Gastrocnemius medialis (tissue), 4 donors: ENCODE data around the gene RAB11A. TPM values are rescaled to one million over a fixed set of nuclear protein-coding genes. Genes with fewer than 3 reads are reported as not detected.
"Not testable (repeated sequence)": the region's sequence is repeated elsewhere in the genome, so short reads cannot be mapped to it uniquely, and the experiment has no call there.

Source experiments
- ATAC-seq, 2 donors: fragments of 150-250 bp; one replicate each; pipeline ENCODE4 v1.9.1; 2016
- DNase-seq, 2 donors: peaks; one replicate each; pipeline ENCODE4 v3.0.0-alpha.2; 2019
- H3K27ac ChIP-seq, 4 donors: fragments of 200-600 bp; sonication (generic); 1 replicate in 1 of 4; 2 replicates in 3 of 4; pipeline ENCODE4 v1.5.1; 2016 to 2018; ENCODE audit warnings: mild to moderate bottlenecking in 2 of 4, moderate library complexity in 1 of 4
- H3K27me3 ChIP-seq, 3 donors: fragments of 200-600 bp; sonication (generic) in 2 of 3; 1 replicate in 1 of 3; 2 replicates in 2 of 3; pipeline versions ENCODE4 v1.5.1 to v1.6.0; 2016 to 2019; ENCODE audit warnings: mild to moderate bottlenecking in 1 of 3, moderate library complexity in 1 of 3
- H3K36me3 ChIP-seq, 2 donors: fragments of 200-600 bp; sonication (generic) in 1 of 2; one replicate each; pipeline ENCODE4 v1.5.1; 2017 to 2018
- H3K4me1 ChIP-seq, 2 donors: fragments of 200-600 bp; sonication (generic) in 1 of 2; one replicate each; pipeline ENCODE4 v1.5.1; 2016 to 2017; ENCODE audit warnings: mild to moderate bottlenecking in 2 of 2
- H3K4me3 ChIP-seq, 4 donors: fragments of 200-600 bp; sonication (generic) in 3 of 4; 1 replicate in 1 of 4; 2 replicates in 3 of 4; pipeline ENCODE4 v1.5.1; 2016 to 2019; ENCODE audit warnings: mild to moderate bottlenecking in 2 of 4
- H3K9me3 ChIP-seq, 3 donors: fragments of 200-600 bp; sonication (generic) in 2 of 3; 1 replicate in 1 of 3; 2 replicates in 2 of 3; pipeline ENCODE4 v1.5.1; 2016 to 2019
- CTCF ChIP-seq, 5 experiments: fragments of 450-650 bp in 3 of 5; fragments of 200-600 bp in 2 of 5; sonication (generic) in 2 of 5; IDR thresholded peaks in 4 of 5; conservative IDR thresholded peaks in 1 of 5; 1 replicate in 4 of 5; 2 replicates in 1 of 5; pipeline ENCODE4 v1.5.1; 2016 to 2019; ENCODE audit warnings: antibody characterized with exemption in 5 of 5, mild to moderate bottlenecking in 3 of 5, moderate library complexity in 3 of 5
- POLR2A ChIP-seq, 2 donors: fragments of 450-650 bp; IDR thresholded peaks; one replicate each; pipeline ENCODE4 v1.6.1; 2017; ENCODE audit warnings: antibody characterized with exemption in 2 of 2, mild to moderate bottlenecking in 2 of 2, moderate library complexity in 2 of 2
- in situ Hi-C, 4 donors: fragments of 200-750 bp; cut with MboI; loops; one replicate each; pipeline versions ENCODE4 v1.15.0 to v1.8.0; 2017; ENCODE audit warnings: low sequenced_read_pairs in 4 of 4
- intact Hi-C: fragments of 100-400 bp; cut with DNase I; formaldehyde crosslinking; loops from one replicate; pipeline ENCODE4 v1.15.1; 2023; ENCODE audit warnings: low total_unique reads
- total RNA-seq, 4 donors: library from RNA; depleted of rRNA; stranded (reverse); fragments of >200 nt; gene quantifications; one replicate each; pipeline versions ENCODE4 v1.1.0 to v1.2.3, GENCODE V29; 2016

The RAB11A gene
- total RNA-seq, 4 donors from 2014 or later: 93.0 to 207 (median 166) TPM

- peaks cover 4% of the 10 kb centered on the region in 2 donors for H3K4me1 ChIP-seq
- ATAC-seq (no peak), DNase-seq (no peak)
- H3K9me3 ChIP-seq: no peaks in the 10 kb centered on the region
- H3K27me3 ChIP-seq: no peaks in the 10 kb centered on the region
- H3K4me3 ChIP-seq: no peak overlapping the region
- in situ Hi-C loops (loop anchor here (10.0 to 25.0 kb wide), 2 partner anchors 68 to 226 kb away; partner anchors contain the start of gene DENND4A (in 1 of the 4)), intact Hi-C loops (loop anchor here (10.0 kb wide), 2 partner anchors 228 to 632 kb away; partner anchors contain the start of gene SNAPC5)
- no peak overlapping the region for H3K27ac ChIP-seq
- no peak for TF ChIP-seq POLR2A (IDR thresholded peaks at IDR 0.05)
- no peak for TF ChIP-seq CTCF (IDR thresholded peaks at IDR 0.05 in 4 of 5, conservative IDR thresholded peaks at IDR 0.05 in 1 of 5)
- H3K36me3 ChIP-seq: no peaks in the 10 kb centered on the region
These were observed 6.2 kb upstream of the RAB11A start for GRCh38 chr15:65863106-65863505.

GRCh38 chr15:65867244-65867643, 2.0 kb upstream of the RAB11A start:
- TF ChIP-seq CTCF (IDR thresholded peaks at IDR 0.05 in 4 of 5, conservative IDR thresholded peaks at IDR 0.05 in 1 of 5): no peak
- TF ChIP-seq POLR2A (IDR thresholded peaks at IDR 0.05): no peak
- H3K9me3 ChIP-seq: no peaks in the 10 kb centered on the region
- in situ Hi-C loops: loop anchor here (10.0 to 25.0 kb wide), 2 partner anchors 72 to 230 kb away; partner anchors contain the start of gene DENND4A (in 1 of the 4)
- peaks cover 15 to 17% of the 10 kb centered on the region in 2 donors for H3K4me1 ChIP-seq
- H3K27ac ChIP-seq: no peak overlapping the region
- DNase-seq (no peak), ATAC-seq (no peak)
- H3K27me3 ChIP-seq: no peaks in the 10 kb centered on the region
- no peak overlapping the region for H3K4me3 ChIP-seq
- intact Hi-C loops: loop anchor here (10.0 kb wide), 2 partner anchors 232 to 628 kb away; partner anchors contain the start of gene SNAPC5
- H3K36me3 ChIP-seq: no peaks in the 10 kb centered on the region

GRCh38 chr15:65867933-65868332, 1.4 kb upstream of the RAB11A start:
- H3K9me3 ChIP-seq, H3K27ac ChIP-seq, H3K27me3 ChIP-seq, DNase-seq, H3K36me3 ChIP-seq, H3K4me3 ChIP-seq, ATAC-seq: not testable (repeated sequence)
- in situ Hi-C loops (loop anchor here (10.0 to 25.0 kb wide), 2 partner anchors 73 to 231 kb away; partner anchors contain the start of gene DENND4A (in 1 of the 4)), intact Hi-C loops (loop anchor here (10.0 kb wide), 2 partner anchors 233 to 627 kb away; partner anchors contain the start of gene SNAPC5)
- H3K4me1 ChIP-seq: peaks cover 17 to 19% of the 10 kb centered on the region in 2 donors

GRCh38 chr15:65868546-65869125, 655 bp upstream of the RAB11A start:
- H3K36me3 ChIP-seq: no peaks in the 10 kb centered on the region
- TF ChIP-seq CTCF (IDR thresholded peaks at IDR 0.05 in 4 of 5, conservative IDR thresholded peaks at IDR 0.05 in 1 of 5) (no peak), POLR2A (IDR thresholded peaks at IDR 0.05) (no peak)
- no peaks in the 10 kb centered on the region for H3K27me3 ChIP-seq
- peak overlapping the region; percentile 92 to 100 (median 95) for H3K27ac ChIP-seq
- H3K4me3 ChIP-seq: peak overlapping the region; percentile 87 to 98 (median 88)
- peaks cover 17 to 23% of the 10 kb centered on the region in 2 donors for H3K4me1 ChIP-seq
- intact Hi-C loops (loop anchor here (1.0 to 10.0 kb wide), 5 partner anchors 36 to 626 kb away; partner anchors contain the start of genes DENND4A, INTS14 and SNAPC5), in situ Hi-C loops (loop anchor here (10.0 to 25.0 kb wide), 2 partner anchors 74 to 231 kb away; partner anchors contain the start of gene DENND4A (in 1 of the 4))
- DNase-seq: no peak
- no peak for ATAC-seq
- H3K9me3 ChIP-seq: no peaks in the 10 kb centered on the region
